Neuronal stem cell (in vitro differentiated cells): ENCODE measurements around the gene HIF1A.

ENCODE experiments used
- DNase-seq: peaks from one replicate; pipeline ENCODE4 v3.0.0-alpha.2; 2013; ENCODE audit warnings: low spot score
- H2AFZ ChIP-seq: one replicate; pipeline ENCODE4 v1.6.1; 2013; ENCODE audit warnings: mild to moderate bottlenecking, low read length, inconsistent platforms
- H2AK5ac ChIP-seq: 2 replicates; pipeline ENCODE4 v1.6.1; 2013; ENCODE audit warnings: low read depth, mild to moderate bottlenecking, inconsistent platforms, low read length, moderate library complexity, mixed read lengths
- H2BK120ac ChIP-seq: 2 replicates; pipeline ENCODE4 v1.6.1; 2013; ENCODE audit warnings: low read depth, mild to moderate bottlenecking, inconsistent platforms, low read length, moderate library complexity, mixed read lengths
- H2BK12ac ChIP-seq: one replicate; pipeline ENCODE4 v1.6.1; 2013; ENCODE audit warnings: low read length, inconsistent platforms
- H2BK15ac ChIP-seq: 2 replicates; pipeline ENCODE4 v1.6.1; 2013; ENCODE audit warnings: mild to moderate bottlenecking, low read length, inconsistent platforms, mixed read lengths
- H2BK5ac ChIP-seq: one replicate; pipeline ENCODE4 v1.6.1; 2013; ENCODE audit warnings: inconsistent platforms, mild to moderate bottlenecking, low read length, moderate library complexity
- H3K14ac ChIP-seq: one replicate; pipeline ENCODE4 v1.6.1; 2013; ENCODE audit warnings: low read length, inconsistent platforms
- H3K18ac ChIP-seq: 2 replicates; pipeline ENCODE4 v1.6.1; 2013; ENCODE audit warnings: low read length, inconsistent platforms
- H3K23ac ChIP-seq: 2 replicates; pipeline ENCODE4 v1.6.1; 2013; ENCODE audit warnings: low read depth, mild to moderate bottlenecking, mixed read lengths, low read length, inconsistent platforms; ENCODE audit not compliant: poor library complexity
- H3K27ac ChIP-seq: replicated peaks from 3 replicates; pipeline ENCODE4 v1.5.1; 2013; ENCODE audit warnings: low read length, inconsistent platforms
- H3K27me3 ChIP-seq, 3 experiments: 2 replicates each; pipeline ENCODE4 v1.6.1; 2013; ENCODE audit warnings: low read length in 3 of 3, mild to moderate bottlenecking in 2 of 3, inconsistent platforms in 1 of 3, low read depth in 1 of 3, mixed read lengths in 1 of 3, moderate library complexity in 1 of 3; ENCODE audit not compliant: control insufficient read depth in 3 of 3, insufficient read depth in 3 of 3
- H3K36me3 ChIP-seq, 2 donors: replicated peaks in 1 of 2; 2 replicates each; pipeline ENCODE4 v1.6.1; 2013; ENCODE audit warnings: low read length in 2 of 2; ENCODE audit not compliant: control insufficient read depth in 2 of 2, insufficient read depth in 2 of 2
- H3K4ac ChIP-seq: 2 replicates; pipeline ENCODE4 v1.6.1; 2013; ENCODE audit warnings: inconsistent platforms, mild to moderate bottlenecking, low read length, moderate library complexity
- H3K4me1 ChIP-seq, 2 donors: 1 replicate in 1 of 2; 2 replicates in 1 of 2; pipeline ENCODE4 v1.6.1; 2013; ENCODE audit warnings: low read length in 2 of 2, low read depth in 1 of 2; ENCODE audit not compliant: control insufficient read depth in 2 of 2, insufficient read depth in 1 of 2
- H3K4me2 ChIP-seq: one replicate; pipeline ENCODE4 v1.6.1; 2013; ENCODE audit warnings: mild to moderate bottlenecking, low read length, inconsistent platforms; ENCODE audit not compliant: insufficient read depth, poor library complexity, severe bottlenecking
- H3K4me3 ChIP-seq, 2 donors: 2 replicates each; pipeline ENCODE4 v1.5.1; 2013; ENCODE audit warnings: low read length in 2 of 2, mild to moderate bottlenecking in 2 of 2, inconsistent platforms in 1 of 2, moderate library complexity in 1 of 2
- H3K79me1 ChIP-seq: one replicate; pipeline ENCODE4 v1.6.1; 2013; ENCODE audit warnings: low read depth, mild to moderate bottlenecking, inconsistent platforms, low read length, moderate library complexity
- H3K9ac ChIP-seq: one replicate; pipeline ENCODE4 v1.6.1; 2013; ENCODE audit warnings: mild to moderate bottlenecking, low read depth, low read length, inconsistent platforms; ENCODE audit not compliant: poor library complexity
- H3K9me3 ChIP-seq, 2 donors: replicated peaks in 1 of 2; 2 replicates each; pipeline versions ENCODE3 to v1.6.1; 2013; ENCODE audit warnings: low read length in 2 of 2, mild to moderate bottlenecking in 2 of 2, inconsistent platforms in 1 of 2, low read depth in 1 of 2, mixed read lengths in 1 of 2, moderate library complexity in 1 of 2; ENCODE audit not compliant: control insufficient read depth in 2 of 2, insufficient read depth in 1 of 2
- H4K8ac ChIP-seq: one replicate; pipeline ENCODE4 v1.6.1; 2013; ENCODE audit warnings: low read depth, mild to moderate bottlenecking, inconsistent platforms, low read length, moderate library complexity
- H4K91ac ChIP-seq: one replicate; pipeline ENCODE4 v1.6.1; 2013; ENCODE audit warnings: low read length, low read depth, mild to moderate bottlenecking, inconsistent platforms; ENCODE audit not compliant: poor library complexity
- WGBS, 2 donors: extraction: QIAGEN DNeasy Blood & Tissue Kit; methylation state at CpG; one replicate each; pipeline ENCODE4 v1.1.7; 2013; ENCODE audit warnings: missing lambda C conversion rate in 2 of 2, mixed read lengths in 1 of 2; ENCODE audit not compliant: insufficient read length in 2 of 2, insufficient replicate concordance in 1 of 2; ENCODE audit errors: extremely low coverage in 2 of 2; 5-methylcytosine and 5-hydroxymethylcytosine counted together

Gene HIF1A

GRCh38 chr14:61765225-61765943 is 70.1 kb downstream of the HIF1A start:
- no peak overlapping the region for H3K27ac ChIP-seq
- H3K4me2 ChIP-seq, result no peak overlapping the region
- H3K36me3 ChIP-seq, result peaks cover 3 to 43% of the 10 kb centered on the region in 2 donors
- H2BK120ac ChIP-seq, result no peak overlapping the region
- no CpG with 5 or more reads among the region's 15 CpGs for WGBS, 2 donors
- H3K14ac ChIP-seq, result no peak overlapping the region
- H2BK15ac ChIP-seq, result no peak overlapping the region
- H3K4me3 ChIP-seq, result no peak overlapping the region
- no peak overlapping the region for H2BK5ac ChIP-seq
- no peaks in the 10 kb centered on the region for H3K27me3 ChIP-seq
- peaks cover 6 to 15% of the 10 kb centered on the region in 2 donors for H3K4me1 ChIP-seq
- H3K9ac ChIP-seq, result no peak overlapping the region
- no peak for DNase-seq
- H4K91ac ChIP-seq, result no peak overlapping the region
- H3K18ac ChIP-seq, result no peak overlapping the region
- H2AK5ac ChIP-seq, result no peak overlapping the region
- no peaks in the 10 kb centered on the region for H3K79me1 ChIP-seq
- H2BK12ac ChIP-seq, result no peak overlapping the region
- H4K8ac ChIP-seq, result no peak overlapping the region
- no peak overlapping the region for H3K23ac ChIP-seq
- no peak overlapping the region for H2AFZ ChIP-seq
- H3K4ac ChIP-seq, result no peak overlapping the region
- peaks cover 0 to 3% of the 10 kb centered on the region in 2 donors for H3K9me3 ChIP-seq

GRCh38 chr14:61766151-61766550 is 70.8 kb downstream of the HIF1A start:
- H3K9ac ChIP-seq, result no peak overlapping the region
- no peak overlapping the region for H3K23ac ChIP-seq
- H3K18ac ChIP-seq, result no peak overlapping the region
- no peak overlapping the region for H3K4me3 ChIP-seq
- H3K14ac ChIP-seq, result no peak overlapping the region
- no peaks in the 10 kb centered on the region for H3K79me1 ChIP-seq
- no peak overlapping the region for H2AFZ ChIP-seq
- H3K27ac ChIP-seq, result no peak overlapping the region
- H2BK120ac ChIP-seq, result no peak overlapping the region
- H4K8ac ChIP-seq, result no peak overlapping the region
- no peaks in the 10 kb centered on the region for H3K27me3 ChIP-seq
- no peak for DNase-seq
- no peak overlapping the region for H2BK5ac ChIP-seq
- no peak overlapping the region for H2AK5ac ChIP-seq
- H3K4me2 ChIP-seq, result no peak overlapping the region
- no CpG with 5 or more reads among the region's 5 CpGs for WGBS, 2 donors
- H2BK12ac ChIP-seq, result no peak overlapping the region
- no peak overlapping the region for H2BK15ac ChIP-seq
- peaks cover 7 to 51% of the 10 kb centered on the region in 2 donors for H3K36me3 ChIP-seq
- H4K91ac ChIP-seq, result no peak overlapping the region
- H3K4me1 ChIP-seq, result peaks cover 6 to 15% of the 10 kb centered on the region in 2 donors
- no peak overlapping the region for H3K4ac ChIP-seq
- no peaks in the 10 kb centered on the region for H3K9me3 ChIP-seq

GRCh38 chr14:61768240-61768639 is 72.9 kb downstream of the HIF1A start:
- no peak overlapping the region for H2BK12ac ChIP-seq
- H2BK120ac ChIP-seq, result no peak overlapping the region
- H3K27ac ChIP-seq, result no peak overlapping the region
- whole genome bisulfite sequencing, 2 donors, result no CpG with 5 or more reads among the region's 3 CpGs
- DNase-seq, result no peak
- H3K4me1 ChIP-seq, result peaks cover 4 to 15% of the 10 kb centered on the region in 2 donors
- H4K8ac ChIP-seq, result no peak overlapping the region
- peaks cover 2% of the 10 kb centered on the region for H3K79me1 ChIP-seq
- no peak overlapping the region for H4K91ac ChIP-seq
- no peak overlapping the region for H2BK15ac ChIP-seq
- H3K4me2 ChIP-seq, result no peak overlapping the region
- H3K36me3 ChIP-seq, result peaks cover 8 to 72% of the 10 kb centered on the region in 2 donors
- H2BK5ac ChIP-seq, result no peak overlapping the region
- H3K18ac ChIP-seq, result no peak overlapping the region
- no peak overlapping the region for H3K4ac ChIP-seq
- no peaks in the 10 kb centered on the region for H3K9me3 ChIP-seq
- no peak overlapping the region for H3K4me3 ChIP-seq
- H3K27me3 ChIP-seq, result no peaks in the 10 kb centered on the region
- no peak overlapping the region for H3K23ac ChIP-seq
- no peak overlapping the region for H2AFZ ChIP-seq
- no peak overlapping the region for H3K14ac ChIP-seq
- no peak overlapping the region for H3K9ac ChIP-seq
- H2AK5ac ChIP-seq, result no peak overlapping the region

- WGBS, 2 donors, result no CpG with 5 or more reads among the region's 3 CpGs
- H3K14ac ChIP-seq, result no peak overlapping the region
- H3K79me1 ChIP-seq, result peaks cover 2% of the 10 kb centered on the region
- no peak for DNase-seq
- H3K4me3 ChIP-seq, result no peak overlapping the region
- no peak overlapping the region for H2BK15ac ChIP-seq
- H3K27me3 ChIP-seq, result no peaks in the 10 kb centered on the region
- no peak overlapping the region for H3K23ac ChIP-seq
- H3K9me3 ChIP-seq, result no peaks in the 10 kb centered on the region
- H2AFZ ChIP-seq, result no peak overlapping the region
- no peak overlapping the region for H2BK12ac ChIP-seq
- no peak overlapping the region for H3K4me2 ChIP-seq
- H3K18ac ChIP-seq, result no peak overlapping the region
- no peak overlapping the region for H3K27ac ChIP-seq
- peaks cover 8 to 87% of the 10 kb centered on the region in 2 donors for H3K36me3 ChIP-seq
- H4K91ac ChIP-seq, result no peak overlapping the region
- no peak overlapping the region for H3K4ac ChIP-seq
- peaks cover 2 to 4% of the 10 kb centered on the region in 2 donors for H3K4me1 ChIP-seq
- no peak overlapping the region for H2AK5ac ChIP-seq
- H2BK120ac ChIP-seq, result no peak overlapping the region
- no peak overlapping the region for H3K9ac ChIP-seq
- H2BK5ac ChIP-seq, result no peak overlapping the region
- no peak overlapping the region for H4K8ac ChIP-seq
These were observed 74.6 kb downstream of the HIF1A start for GRCh38 chr14:61769893-61770292.
